Measurements from ENCODE around the gene WDR44.
"Not testable (repeated sequence)": the region's sequence is repeated elsewhere in the genome, so short reads cannot be mapped to it uniquely, and the experiment has no call there.

WDR44 gene

GRCh38 chrX:118345464-118346257, at the start of gene WDR44:
Gene WDR44 (plus strand): TSS chrX:118346106. CDS start chrX:118346504, 398 bp downstream.
- H3K4me3 Mint-ChIP-seq, result peak within 1 kb of the TSS; percentile 96
- DNase-seq (peak; percentile 89), ATAC-seq (peak; percentile 96)
- H3K27ac Mint-ChIP-seq, result peak within 1 kb of the TSS; percentile 95
- H3K4me1 Mint-ChIP-seq, result peaks cover 33% of the 10 kb centered on the region
- H3K9me3 Mint-ChIP-seq, result no peaks in the 10 kb centered on the region
- H3K27me3 Mint-ChIP-seq, result no peaks in the 10 kb centered on the region
- no peaks in the 10 kb centered on the region for H3K36me3 Mint-ChIP-seq (ENCODE audit: low read depth)

GRCh38 chrX:118305827-118306226, 40.1 kb upstream of the WDR44 start:
- H3K36me3 Mint-ChIP-seq (ENCODE audit: low read depth); ATAC-seq; H3K4me3 Mint-ChIP-seq; H3K4me1 Mint-ChIP-seq; H3K9me3 Mint-ChIP-seq; DNase-seq; H3K27me3 Mint-ChIP-seq; H3K27ac Mint-ChIP-seq: not testable (repeated sequence)

GRCh38 chrX:118315529-118315928, 30.4 kb upstream of the WDR44 start:
- no peaks in the 10 kb centered on the region for H3K9me3 Mint-ChIP-seq
- no peak for DNase-seq
- H3K4me3 Mint-ChIP-seq, result no peak overlapping the region
- no peak for ATAC-seq
- no peaks in the 10 kb centered on the region for H3K36me3 Mint-ChIP-seq (ENCODE audit: low read depth)
- H3K27me3 Mint-ChIP-seq, result no peaks in the 10 kb centered on the region
- no peaks in the 10 kb centered on the region for H3K4me1 Mint-ChIP-seq
- H3K27ac Mint-ChIP-seq, result no peak overlapping the region

- DNase-seq (no peak), ATAC-seq (no peak)
- Mint-ChIP-seq H3K27me3 (no peaks in the 10 kb centered on the region), H3K4me3 (no peak overlapping the region), H3K36me3 (ENCODE audit: low read depth) (no peaks in the 10 kb centered on the region), H3K9me3 (no peaks in the 10 kb centered on the region), H3K27ac (no peak overlapping the region), H3K4me1 (no peaks in the 10 kb centered on the region)
Observed at GRCh38 chrX:118324588-118324987, 21.3 kb upstream of the WDR44 start.

- no peak overlapping the region for H3K27ac Mint-ChIP-seq
Observed at GRCh38 chrX:118325453-118325852, 20.5 kb upstream of the WDR44 start.

GRCh38 chrX:118329175-118329574, 16.7 kb upstream of the WDR44 start:
- Mint-ChIP-seq H3K4me1 (no peaks in the 10 kb centered on the region), H3K9me3 (no peaks in the 10 kb centered on the region), H3K4me3 (no peak overlapping the region), H3K27me3 (no peaks in the 10 kb centered on the region), H3K36me3 (ENCODE audit: low read depth) (no peaks in the 10 kb centered on the region), H3K27ac (no peak overlapping the region)
- ATAC-seq, result no peak
- DNase-seq, result no peak

More at GRCh38 chrX:118325453-118325852, 20.5 kb upstream of the WDR44 start:
- no peaks in the 10 kb centered on the region for H3K4me1 Mint-ChIP-seq
- DNase-seq, result no peak
- H3K36me3 Mint-ChIP-seq (ENCODE audit: low read depth), result no peaks in the 10 kb centered on the region
- no peak for ATAC-seq
- no peak overlapping the region for H3K4me3 Mint-ChIP-seq
- H3K9me3 Mint-ChIP-seq, result no peaks in the 10 kb centered on the region
- H3K27me3 Mint-ChIP-seq, result no peaks in the 10 kb centered on the region

GRCh38 chrX:118337687-118338086, 8.2 kb upstream of the WDR44 start:
- Mint-ChIP-seq H3K27ac (no peak overlapping the region), H3K9me3 (no peaks in the 10 kb centered on the region), H3K27me3 (no peaks in the 10 kb centered on the region), H3K36me3 (ENCODE audit: low read depth) (no peaks in the 10 kb centered on the region), H3K4me1 (no peaks in the 10 kb centered on the region), H3K4me3 (no peak overlapping the region)
- DNase-seq (no peak), ATAC-seq (no peak)

GRCh38 chrX:118338930-118339329, 7.0 kb upstream of the WDR44 start:
- Mint-ChIP-seq H3K27me3 (no peaks in the 10 kb centered on the region), H3K4me3 (no peak overlapping the region), H3K4me1 (no peaks in the 10 kb centered on the region), H3K36me3 (ENCODE audit: low read depth) (no peaks in the 10 kb centered on the region), H3K27ac (no peak overlapping the region), H3K9me3 (no peaks in the 10 kb centered on the region)
- no peak for ATAC-seq
- no peak for DNase-seq

GRCh38 chrX:118345045-118345463, 852 bp upstream of the WDR44 start:
- no peaks in the 10 kb centered on the region for H3K27me3 Mint-ChIP-seq
- peak overlapping the region; percentile 95 for H3K27ac Mint-ChIP-seq
- no peaks in the 10 kb centered on the region for H3K9me3 Mint-ChIP-seq
- DNase-seq, result no peak
- H3K4me1 Mint-ChIP-seq, result peaks cover 27% of the 10 kb centered on the region
- ATAC-seq, result no peak
- no peaks in the 10 kb centered on the region for H3K36me3 Mint-ChIP-seq (ENCODE audit: low read depth)
- peak overlapping the region; percentile 96 for H3K4me3 Mint-ChIP-seq

- Mint-ChIP-seq H3K27me3 (no peaks in the 10 kb centered on the region), H3K4me1 (peaks cover 40% of the 10 kb centered on the region), H3K4me3 (peak overlapping the region; percentile 96), H3K27ac (peak overlapping the region; percentile 95), H3K9me3 (no peaks in the 10 kb centered on the region), H3K36me3 (ENCODE audit: low read depth) (no peaks in the 10 kb centered on the region)
- ATAC-seq (peak; percentile 38), DNase-seq (peak; percentile 54)
Observed at GRCh38 chrX:118346258-118347094, 570 bp downstream of the WDR44 start.

GRCh38 chrX:118347131-118347530, 1.2 kb downstream of the WDR44 start:
- no peaks in the 10 kb centered on the region for H3K27me3 Mint-ChIP-seq
- H3K9me3 Mint-ChIP-seq, result no peaks in the 10 kb centered on the region
- DNase-seq (no peak), ATAC-seq (no peak)
- H3K27ac Mint-ChIP-seq, result peak overlapping the region; percentile 95
- H3K4me3 Mint-ChIP-seq, result peak overlapping the region; percentile 96
- H3K36me3 Mint-ChIP-seq (ENCODE audit: low read depth), result no peaks in the 10 kb centered on the region
- peaks cover 42% of the 10 kb centered on the region for H3K4me1 Mint-ChIP-seq

GRCh38 chrX:118347736-118348135, 1.8 kb downstream of the WDR44 start:
- Mint-ChIP-seq H3K4me3 (peak overlapping the region; percentile 96), H3K27me3 (no peaks in the 10 kb centered on the region), H3K27ac (peak overlapping the region; percentile 95), H3K9me3 (no peaks in the 10 kb centered on the region), H3K36me3 (ENCODE audit: low read depth) (no peaks in the 10 kb centered on the region), H3K4me1 (peaks cover 45% of the 10 kb centered on the region)
- no peak for ATAC-seq
- DNase-seq, result no peak

- Mint-ChIP-seq H3K27me3 (no peaks in the 10 kb centered on the region), H3K36me3 (ENCODE audit: low read depth) (no peaks in the 10 kb centered on the region), H3K4me3 (peak overlapping the region; percentile 96), H3K9me3 (no peaks in the 10 kb centered on the region), H3K27ac (peak overlapping the region; percentile 95), H3K4me1 (peaks cover 50% of the 10 kb centered on the region)
- ATAC-seq (no peak), DNase-seq (no peak)
Observed at GRCh38 chrX:118348186-118348810, 2.4 kb downstream of the WDR44 start.

GRCh38 chrX:118349188-118349587, 3.3 kb downstream of the WDR44 start:
- no peak overlapping the region for H3K27ac Mint-ChIP-seq
- no peaks in the 10 kb centered on the region for H3K27me3 Mint-ChIP-seq
- H3K36me3 Mint-ChIP-seq (ENCODE audit: low read depth), result no peaks in the 10 kb centered on the region
- ATAC-seq (no peak), DNase-seq (no peak)
- H3K4me1 Mint-ChIP-seq, result peaks cover 54% of the 10 kb centered on the region
- no peaks in the 10 kb centered on the region for H3K9me3 Mint-ChIP-seq
- H3K4me3 Mint-ChIP-seq, result no peak overlapping the region

Data from activated naive CD8-positive, alpha-beta T cell treated with anti-CD3 and anti-CD28 coated beads, Interleukin-2, amount 50 U/mL, for 24 hours (primary cell).